WERI-Rb-1 (cell line): ENCODE results near the gene SEMA4D.

Source experiments
- DNase-seq: peaks from one replicate; pipeline ENCODE4 v3.0.0-alpha.2; 2020
- H3K27ac ChIP-seq: fragments of 250-450 bp; sonication (Bioruptor Pico); 2 replicates; pipeline ENCODE4 v1.5.1; 2020; ENCODE audit warnings: mild to moderate bottlenecking, moderate library complexity
- H3K27me3 ChIP-seq: fragments of 250-450 bp; sonication (Bioruptor Pico); 2 replicates; pipeline ENCODE4 v1.5.1; 2021; ENCODE audit warnings: mild to moderate bottlenecking, low read depth, moderate library complexity; ENCODE audit not compliant: insufficient read depth, severe bottlenecking
- H3K36me3 ChIP-seq: fragments of 250-450 bp; sonication (Bioruptor Pico); 2 replicates; pipeline ENCODE4 v1.5.1; 2020; ENCODE audit warnings: mild to moderate bottlenecking, moderate library complexity
- H3K4me3 ChIP-seq: 2 replicates; pipeline ENCODE4 v1.5.1; 2011; ENCODE audit warnings: low read depth, mild to moderate bottlenecking, control low read depth, low read length
- H3K9me3 ChIP-seq: fragments of 250-450 bp; sonication (Bioruptor Pico); 2 replicates; pipeline ENCODE4 v1.5.1; 2021; ENCODE audit warnings: mild to moderate bottlenecking, moderate library complexity; ENCODE audit not compliant: severe bottlenecking
- CTCF ChIP-seq: IDR thresholded peaks from 2 replicates; pipeline ENCODE4 v1.5.1; 2011; ENCODE audit warnings: low read depth, mild to moderate bottlenecking, control low read depth, inconsistent platforms, low read length

The SEMA4D gene

GRCh38 chr9:89448381-89448780, 49.5 kb downstream of the SEMA4D start:
- no peak overlapping the region for H3K4me3 ChIP-seq
- H3K27me3 ChIP-seq = no peaks in the 10 kb centered on the region
- DNase-seq = no peak
- TF ChIP-seq CTCF = no peak
- H3K27ac ChIP-seq = no peak overlapping the region
- no peaks in the 10 kb centered on the region for H3K9me3 ChIP-seq
- no peaks in the 10 kb centered on the region for H3K36me3 ChIP-seq

GRCh38 chr9:89447416-89447815, 50.5 kb downstream of the SEMA4D start:
- TF ChIP-seq CTCF = no peak
- Histone ChIP-seq H3K27ac (no peak overlapping the region), H3K36me3 (no peaks in the 10 kb centered on the region)

GRCh38 chr9:89446961-89447310, 51.0 kb downstream of the SEMA4D start:
- no peak for TF ChIP-seq CTCF
- Histone ChIP-seq H3K27me3 (no peaks in the 10 kb centered on the region), H3K9me3 (no peaks in the 10 kb centered on the region), H3K27ac (no peak overlapping the region), H3K4me3 (no peak overlapping the region), H3K36me3 (no peaks in the 10 kb centered on the region)
- no peak for DNase-seq

More at GRCh38 chr9:89447416-89447815, 50.5 kb downstream of the SEMA4D start:
- no peaks in the 10 kb centered on the region for H3K9me3 ChIP-seq
- H3K4me3 ChIP-seq = no peak overlapping the region
- no peak for DNase-seq
- H3K27me3 ChIP-seq = no peaks in the 10 kb centered on the region

- Histone ChIP-seq H3K9me3 (no peaks in the 10 kb centered on the region), H3K27me3 (no peaks in the 10 kb centered on the region), H3K27ac (no peak overlapping the region), H3K4me3 (no peak overlapping the region), H3K36me3 (no peaks in the 10 kb centered on the region)
- no peak for DNase-seq
- TF ChIP-seq CTCF = no peak
These were observed 51.5 kb downstream of the SEMA4D start for GRCh38 chr9:89446261-89446960.

- H3K36me3 ChIP-seq = no peaks in the 10 kb centered on the region
- no peak for TF ChIP-seq CTCF
- no peak overlapping the region for H3K27ac ChIP-seq
- no peak for DNase-seq
- no peaks in the 10 kb centered on the region for H3K9me3 ChIP-seq
- no peak overlapping the region for H3K4me3 ChIP-seq
- no peaks in the 10 kb centered on the region for H3K27me3 ChIP-seq
These were observed 52.1 kb downstream of the SEMA4D start for GRCh38 chr9:89445801-89446251.
